T-helper 17 cell (primary cell): ENCODE results near the gene PHLDB2. TPM values are rescaled to one million over a fixed set of nuclear protein-coding genes. Genes with fewer than 3 reads are reported as not detected.
"Not testable (repeated sequence)": the region's sequence is repeated elsewhere in the genome, so short reads cannot be mapped to it uniquely, and the experiment has no call there.

Experiments
- ATAC-seq: fragments of 150-1000 bp; cut with Tn5 transposase; 2 replicates; pipeline ENCODE4 v1.10.0; 2021; ENCODE audit warnings: mild to moderate bottlenecking, moderate library complexity
- DNase-seq, 3 donors: peaks; one replicate each; pipeline versions ENCODE4 v3.0.0 to v3.0.0-alpha.2; 2020 to 2021
- H3K9me3 ChIP-seq: one replicate; pipeline ENCODE4 v1.7.0; 2013; ENCODE audit warnings: low read length, mild to moderate bottlenecking; ENCODE audit not compliant: control insufficient read depth, poor library complexity, severe bottlenecking
- H3K27ac Mint-ChIP-seq: one replicate; pipeline ENCODE4 v1.8.0; 2022; ENCODE audit warnings: mild to moderate bottlenecking, moderate library complexity, mixed read lengths
- H3K27me3 Mint-ChIP-seq: one replicate; pipeline ENCODE4 v1.8.0; 2022; ENCODE audit warnings: mixed read lengths
- H3K36me3 Mint-ChIP-seq: one replicate; pipeline ENCODE4 v1.8.0; 2022; ENCODE audit warnings: low read depth, mixed read lengths
- H3K4me1 Mint-ChIP-seq: one replicate; pipeline ENCODE4 v1.8.0; 2022; ENCODE audit warnings: mild to moderate bottlenecking, mixed read lengths
- H3K4me3 Mint-ChIP-seq: one replicate; pipeline ENCODE4 v1.8.0; 2022; ENCODE audit warnings: mild to moderate bottlenecking, moderate library complexity, mixed read lengths
- total RNA-seq, 4 donors: library from RNA in 2 of 4; stranded (reverse) in 2 of 4; gene quantifications; one replicate each; pipeline ENCODE4 v1.2.3 and lab custom pipeline; 2022 to 2026

The PHLDB2 gene
- total RNA-seq (10 to 100 TPM; 24.4 to 28.0 TPM), total RNA-seq (lab: John Stamatoyannopoulos, UW) (23.1 to 23.8 reads per million in 2 donors)

DNA sequence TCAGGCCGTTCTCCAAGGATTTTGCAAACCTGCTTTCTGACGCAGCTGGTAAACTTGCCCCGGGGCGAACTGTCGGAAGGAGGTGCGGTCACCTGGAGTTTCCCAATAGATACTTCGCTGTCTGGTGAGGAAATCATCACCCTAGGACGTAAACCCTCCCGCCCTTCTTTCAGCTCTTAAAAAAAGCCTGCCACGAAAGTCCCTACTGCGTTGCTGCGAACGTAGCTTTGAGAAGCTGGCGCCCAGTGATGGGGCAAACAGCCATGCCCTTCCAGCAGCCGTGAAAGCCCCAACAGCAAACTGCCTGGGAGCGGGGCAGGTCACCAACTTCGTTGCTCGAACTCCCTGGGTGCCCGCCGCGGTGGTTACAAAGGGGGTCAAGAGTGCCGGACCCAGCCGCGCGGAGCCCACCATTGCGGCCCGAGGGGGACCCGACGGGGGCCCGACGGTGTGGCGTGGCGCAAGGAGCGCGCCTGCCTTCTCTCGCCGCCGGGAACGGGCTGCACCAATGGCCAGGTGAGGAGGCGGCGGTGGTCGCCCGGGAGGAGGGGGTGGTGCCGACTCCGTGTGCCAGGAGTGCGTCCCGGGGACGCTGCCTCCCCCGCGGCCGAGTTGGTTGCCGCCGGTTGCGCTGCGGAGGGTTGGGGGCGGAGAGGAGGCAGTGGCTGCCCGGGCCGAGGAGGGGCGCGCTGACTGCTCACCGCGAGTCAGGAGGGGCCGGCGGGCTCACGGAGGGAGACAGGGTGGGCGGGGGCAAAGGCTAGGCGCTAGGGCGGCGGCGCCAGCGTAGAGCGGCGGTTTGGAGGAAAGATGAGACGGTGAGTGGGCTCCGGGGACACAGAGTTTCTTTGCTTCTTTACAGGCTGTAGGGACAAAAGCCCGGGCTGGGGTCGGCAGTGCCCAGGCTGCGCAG lies at the start of gene PHLDB2:
PHLDB2 (plus strand) TSS at position 205 of the 913 bp plus-strand sequence. CDS start 24,813 bp downstream, outside the sequence.
- Mint-ChIP-seq H3K4me1 (peaks cover 13% of the 10 kb centered on the region), H3K27ac (peak within 1 kb of the TSS; percentile 93), H3K27me3 (peaks cover 7% of the 10 kb centered on the region), H3K4me3 (peak within 1 kb of the TSS; percentile 96), H3K36me3 (no peaks in the 10 kb centered on the region)
- DNase-seq (peak; percentile 44 to 52 (median 47)), ATAC-seq (peak; percentile 79)
- H3K9me3 ChIP-seq = no peaks in the 10 kb centered on the region

DNA sequence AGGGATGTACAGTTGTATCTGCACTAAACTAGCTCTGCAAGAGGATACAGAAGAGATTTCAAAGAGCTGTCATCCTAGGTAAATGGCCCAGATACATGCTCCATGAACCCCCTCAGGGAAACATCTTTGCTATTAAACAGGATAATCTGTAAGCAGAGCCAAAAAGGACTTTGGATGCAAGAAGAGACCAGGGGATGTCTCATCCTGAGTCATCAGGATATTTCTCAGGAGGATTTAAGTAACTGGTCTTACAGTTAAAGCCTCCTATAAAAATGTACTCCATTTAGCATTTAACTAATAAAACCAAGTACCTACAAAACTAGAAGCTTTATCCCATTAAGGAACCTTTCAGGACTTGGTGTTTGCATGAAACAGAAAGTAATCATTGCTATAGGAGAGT lies 48.2 kb upstream of the PHLDB2 start:
- Mint-ChIP-seq H3K4me3 (no peak overlapping the region), H3K27ac (no peak overlapping the region), H3K4me1 (no peaks in the 10 kb centered on the region), H3K36me3 (peaks cover 3% of the 10 kb centered on the region), H3K27me3 (peaks cover 12% of the 10 kb centered on the region)
- no peak for DNase-seq
- no peak for ATAC-seq
- no peaks in the 10 kb centered on the region for H3K9me3 ChIP-seq

DNA sequence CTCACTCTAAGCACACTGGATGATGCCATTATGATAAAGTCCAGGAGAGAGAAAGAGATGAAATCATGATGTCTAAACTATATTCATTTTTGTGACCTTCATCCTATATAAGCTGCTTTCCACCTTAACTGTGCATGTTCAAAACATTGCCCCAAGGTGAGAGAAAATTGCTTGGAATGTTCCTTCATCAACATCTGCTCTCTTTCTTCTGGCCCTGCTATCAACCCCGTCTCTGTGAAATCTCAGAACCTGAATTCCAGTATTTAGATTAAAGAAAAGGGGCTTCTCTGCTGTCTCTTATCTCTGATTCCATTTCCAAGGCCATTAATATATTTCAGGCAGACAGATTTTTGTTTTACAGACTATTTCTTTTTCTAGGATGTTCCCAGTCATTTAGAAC lies 47.3 kb upstream of the PHLDB2 start:
- H3K27ac Mint-ChIP-seq = no peak overlapping the region
- peaks cover 3% of the 10 kb centered on the region for H3K36me3 Mint-ChIP-seq
- H3K9me3 ChIP-seq = no peaks in the 10 kb centered on the region
- H3K4me3 Mint-ChIP-seq = no peak overlapping the region
- ATAC-seq = no peak
- H3K4me1 Mint-ChIP-seq = no peaks in the 10 kb centered on the region
- DNase-seq = no peak
- H3K27me3 Mint-ChIP-seq = peaks cover 12% of the 10 kb centered on the region

DNA sequence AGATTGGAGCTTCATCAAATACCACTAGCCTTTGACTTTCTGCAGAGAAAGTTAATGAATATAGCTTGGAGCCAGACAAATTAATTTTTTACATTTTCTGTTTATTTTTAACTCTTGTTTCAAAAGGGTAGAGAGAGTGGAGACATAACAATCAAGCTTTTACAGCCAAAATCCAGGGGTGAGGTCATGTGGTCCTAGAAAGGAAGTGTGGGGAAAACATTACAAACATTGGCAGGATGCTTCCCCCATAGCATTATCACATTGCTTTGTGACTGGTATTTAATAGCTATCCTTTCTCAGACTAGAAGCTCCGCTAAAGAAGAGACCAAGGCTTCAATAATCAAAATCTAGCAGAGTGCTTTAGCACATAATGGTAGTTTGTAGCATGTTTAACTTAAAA lies 46.4 kb upstream of the PHLDB2 start:
- H3K4me1 Mint-ChIP-seq = no peaks in the 10 kb centered on the region
- no peak for DNase-seq
- ATAC-seq = no peak
- peaks cover 5% of the 10 kb centered on the region for H3K36me3 Mint-ChIP-seq
- no peak overlapping the region for H3K27ac Mint-ChIP-seq
- peaks cover 7% of the 10 kb centered on the region for H3K27me3 Mint-ChIP-seq
- H3K9me3 ChIP-seq = no peaks in the 10 kb centered on the region
- H3K4me3 Mint-ChIP-seq = no peak overlapping the region

DNA sequence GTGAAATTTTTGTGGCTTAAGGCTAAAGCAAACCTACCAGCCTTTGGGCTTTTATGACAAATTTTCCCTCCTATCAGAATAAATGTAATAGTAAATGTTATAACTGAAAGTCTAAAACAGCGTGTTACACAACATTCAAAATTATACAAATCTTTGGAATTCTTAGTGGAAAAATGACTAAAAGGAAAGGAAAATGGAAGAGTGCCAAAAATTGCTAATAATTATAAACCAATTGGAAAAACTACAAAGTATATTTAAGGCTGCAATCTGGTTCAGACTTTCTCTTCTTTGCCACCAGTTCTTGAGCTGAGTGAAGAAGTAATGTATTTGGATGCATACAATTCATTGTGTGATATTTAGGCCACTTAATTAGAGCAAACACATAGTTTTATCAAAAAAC lies 45.6 kb upstream of the PHLDB2 start:
- DNase-seq (no peak), ATAC-seq (no peak)
- Mint-ChIP-seq H3K36me3 (peaks cover 5% of the 10 kb centered on the region), H3K4me1 (no peaks in the 10 kb centered on the region), H3K27me3 (no peaks in the 10 kb centered on the region), H3K27ac (no peak overlapping the region), H3K4me3 (no peak overlapping the region)
- H3K9me3 ChIP-seq = no peaks in the 10 kb centered on the region

DNA sequence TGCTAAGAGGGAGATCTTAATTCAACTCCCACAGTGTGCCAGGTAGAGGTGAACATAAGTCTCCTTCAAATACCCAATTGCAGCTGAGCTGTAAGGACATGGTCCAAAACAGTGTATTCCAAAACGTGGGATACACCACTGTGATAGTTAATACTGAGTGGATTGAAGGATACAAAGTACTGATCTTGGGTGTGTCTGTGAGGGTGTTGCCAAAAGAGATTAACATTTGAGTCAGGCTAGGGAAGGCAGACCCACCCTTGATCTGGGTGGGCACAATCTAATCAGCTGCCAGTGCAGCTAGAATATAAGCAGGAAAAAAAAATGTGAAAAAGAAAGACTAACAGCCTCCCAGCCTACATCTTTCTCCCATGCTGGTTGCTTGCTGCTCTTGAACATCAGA lies 45.1 kb upstream of the PHLDB2 start:
- no peak overlapping the region for H3K4me3 Mint-ChIP-seq
- peaks cover 5% of the 10 kb centered on the region for H3K36me3 Mint-ChIP-seq
- no peaks in the 10 kb centered on the region for H3K9me3 ChIP-seq
- ATAC-seq = no peak
- H3K4me1 Mint-ChIP-seq = no peaks in the 10 kb centered on the region
- DNase-seq = no peak
- H3K27ac Mint-ChIP-seq = no peak overlapping the region
- no peaks in the 10 kb centered on the region for H3K27me3 Mint-ChIP-seq

DNA sequence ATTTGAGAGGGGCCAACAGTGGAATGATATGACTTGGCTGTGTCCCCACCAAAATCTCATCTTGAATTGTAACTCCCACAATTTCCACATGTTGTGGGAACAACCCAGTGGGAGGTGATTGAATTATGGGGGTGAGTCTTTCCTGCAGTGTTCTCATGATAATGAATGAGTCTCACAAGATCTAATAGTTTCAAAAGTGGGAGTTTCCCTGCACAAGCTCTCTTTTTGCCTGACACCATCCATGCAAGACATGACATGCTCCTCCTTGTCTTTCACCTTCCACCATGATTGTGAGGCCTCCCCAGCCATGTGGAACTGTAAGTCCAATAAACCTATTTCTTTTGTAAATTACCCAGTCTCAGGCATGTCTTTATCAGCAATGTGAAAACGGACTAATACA lies 42.3 kb upstream of the PHLDB2 start:
- ATAC-seq, H3K4me1 Mint-ChIP-seq, H3K27me3 Mint-ChIP-seq, H3K27ac Mint-ChIP-seq, H3K4me3 Mint-ChIP-seq, H3K36me3 Mint-ChIP-seq, DNase-seq, H3K9me3 ChIP-seq: not testable (repeated sequence)

DNA sequence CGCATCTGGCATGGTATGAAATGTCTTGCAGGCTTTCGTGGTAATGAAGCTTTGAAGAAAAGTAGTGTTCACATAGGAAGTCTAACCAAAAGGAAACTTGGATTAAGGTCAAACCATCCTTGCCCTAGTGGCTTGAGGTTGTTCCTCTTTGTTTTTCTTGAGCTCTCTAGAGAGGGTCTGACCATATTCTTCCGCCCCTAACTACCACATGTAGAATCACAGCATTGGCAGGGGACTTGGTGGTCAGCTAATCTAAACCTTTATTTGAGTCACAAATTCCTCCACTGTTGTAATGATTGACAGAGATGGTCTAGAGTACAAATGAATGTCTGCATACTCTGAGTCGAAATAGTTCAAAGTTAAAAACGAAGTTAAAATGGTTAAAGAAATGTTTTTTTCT lies 39.1 kb upstream of the PHLDB2 start:
- no peaks in the 10 kb centered on the region for H3K9me3 ChIP-seq
- Mint-ChIP-seq H3K36me3 (peaks cover 6% of the 10 kb centered on the region), H3K4me3 (no peak overlapping the region), H3K27me3 (no peaks in the 10 kb centered on the region), H3K4me1 (no peaks in the 10 kb centered on the region), H3K27ac (no peak overlapping the region)
- DNase-seq (no peak), ATAC-seq (no peak)

DNA sequence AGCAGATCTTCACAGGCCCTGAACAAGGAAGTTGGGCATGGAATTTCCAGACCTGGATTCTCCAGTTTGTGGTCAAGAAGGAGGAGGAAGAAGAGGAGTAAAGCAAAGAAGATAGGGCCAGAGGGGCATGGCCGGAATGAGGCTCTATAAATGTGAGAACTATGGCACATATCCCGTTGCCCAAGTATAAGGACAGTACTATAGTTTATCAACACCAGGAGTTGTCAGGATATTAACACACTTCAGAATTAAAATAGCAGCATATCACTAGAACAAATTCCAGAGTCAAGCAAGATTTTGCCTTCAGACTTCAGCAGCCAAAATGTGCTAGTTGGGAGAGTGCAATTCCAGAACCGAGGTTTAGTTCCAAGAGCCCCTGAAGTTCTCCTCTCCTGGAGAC lies 38.4 kb upstream of the PHLDB2 start:
- no peak for ATAC-seq
- H3K4me1 Mint-ChIP-seq = no peaks in the 10 kb centered on the region
- H3K27ac Mint-ChIP-seq = no peak overlapping the region
- no peaks in the 10 kb centered on the region for H3K9me3 ChIP-seq
- peaks cover 6% of the 10 kb centered on the region for H3K36me3 Mint-ChIP-seq
- no peaks in the 10 kb centered on the region for H3K27me3 Mint-ChIP-seq
- DNase-seq = no peak
- no peak overlapping the region for H3K4me3 Mint-ChIP-seq

DNA sequence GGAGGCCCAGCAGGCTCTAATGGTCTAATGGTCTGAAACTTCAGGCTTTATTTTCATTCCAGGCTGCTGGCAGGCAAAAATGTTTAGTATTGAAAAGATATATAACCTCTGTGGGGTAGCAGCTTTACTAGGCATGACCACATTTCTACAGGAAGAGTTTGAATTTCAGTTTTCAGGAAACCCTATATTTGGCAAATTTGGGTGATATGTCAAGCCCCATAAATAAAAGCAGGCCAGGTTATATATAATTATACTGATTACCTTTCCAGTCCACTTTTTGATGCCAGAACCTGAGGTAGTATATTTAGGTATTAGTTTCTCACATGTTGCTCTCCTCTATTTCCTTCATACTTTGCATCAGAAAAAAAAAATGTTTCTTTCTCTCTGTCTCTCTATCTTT lies 37.2 kb upstream of the PHLDB2 start:
- ATAC-seq (no peak), DNase-seq (no peak)
- Mint-ChIP-seq H3K4me3 (no peak overlapping the region), H3K27me3 (no peaks in the 10 kb centered on the region), H3K36me3 (peaks cover 6% of the 10 kb centered on the region), H3K27ac (no peak overlapping the region), H3K4me1 (peaks cover 3% of the 10 kb centered on the region)
- H3K9me3 ChIP-seq = no peaks in the 10 kb centered on the region

DNA sequence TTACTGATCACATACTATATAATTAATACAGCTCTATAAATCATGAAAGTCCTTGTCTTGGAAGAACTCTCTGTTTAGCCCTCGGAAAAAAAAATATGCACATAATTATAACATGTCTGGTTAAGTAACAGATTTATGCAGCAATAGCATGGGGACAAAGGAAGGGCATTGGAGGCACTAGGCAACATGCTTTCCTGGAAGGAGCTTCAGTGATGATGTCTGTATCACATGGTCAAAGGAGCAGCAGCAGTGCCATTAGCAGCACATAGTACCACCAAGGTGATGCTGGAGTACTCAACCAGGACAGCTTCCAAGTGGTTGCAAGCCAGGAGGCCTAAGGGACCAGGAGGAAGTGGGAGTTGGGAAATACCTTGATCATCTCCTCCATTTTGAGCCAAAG lies 36.3 kb upstream of the PHLDB2 start:
- Mint-ChIP-seq H3K27ac (no peak overlapping the region), H3K4me1 (peaks cover 6% of the 10 kb centered on the region), H3K4me3 (no peak overlapping the region), H3K36me3 (peaks cover 4% of the 10 kb centered on the region), H3K27me3 (no peaks in the 10 kb centered on the region)
- DNase-seq (no peak), ATAC-seq (no peak)
- no peaks in the 10 kb centered on the region for H3K9me3 ChIP-seq

DNA sequence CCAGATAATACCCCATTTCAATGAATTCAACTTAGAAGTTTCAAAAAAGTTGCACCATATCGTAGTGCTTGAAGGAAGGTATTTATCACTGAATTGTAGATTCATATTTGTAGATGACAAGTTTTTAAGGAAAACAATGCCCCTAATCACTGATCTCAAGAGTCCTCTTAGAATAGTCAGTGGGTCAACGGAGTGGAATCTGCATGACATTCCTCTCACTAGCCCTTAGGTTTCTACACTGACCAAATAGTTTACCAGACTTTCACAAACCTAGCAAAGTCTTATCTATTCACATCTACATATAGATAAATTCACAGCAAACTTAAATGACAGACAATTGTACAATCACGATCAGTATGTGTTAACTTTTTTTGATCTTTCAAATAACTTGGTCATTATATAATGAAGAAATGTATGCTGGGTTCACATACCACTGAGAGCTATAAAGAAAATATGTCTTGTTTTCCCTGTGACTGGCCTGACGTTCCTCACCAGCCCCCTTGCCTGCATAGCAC lies 35.7 kb upstream of the PHLDB2 start:
- H3K4me1 Mint-ChIP-seq = peaks cover 6% of the 10 kb centered on the region
- no peak overlapping the region for H3K27ac Mint-ChIP-seq
- DNase-seq = no peak
- H3K4me3 Mint-ChIP-seq = no peak overlapping the region
- H3K9me3 ChIP-seq = no peaks in the 10 kb centered on the region
- H3K27me3 Mint-ChIP-seq = no peaks in the 10 kb centered on the region
- ATAC-seq = no peak
- peaks cover 4% of the 10 kb centered on the region for H3K36me3 Mint-ChIP-seq

DNA sequence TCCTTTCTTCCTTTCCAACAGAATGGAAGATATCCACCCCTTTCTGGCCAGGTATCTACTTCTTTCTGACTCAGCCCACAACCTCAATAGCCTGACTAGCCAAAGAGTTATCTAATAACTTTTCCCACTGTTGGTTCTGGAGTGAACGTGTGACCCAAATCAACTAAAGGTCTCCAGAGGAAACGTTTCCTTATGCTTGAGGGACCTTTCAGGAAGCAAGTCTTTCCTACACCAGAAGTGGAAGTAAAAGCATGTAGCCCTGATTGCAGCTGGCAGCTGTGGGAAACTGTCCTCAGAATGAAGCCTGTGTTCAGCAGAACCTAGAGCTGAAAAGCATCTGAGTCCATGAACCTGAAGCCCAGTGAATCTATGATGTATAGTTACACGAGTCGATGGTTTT lies 34.7 kb upstream of the PHLDB2 start:
- Mint-ChIP-seq H3K4me3 (no peak overlapping the region), H3K27me3 (no peaks in the 10 kb centered on the region), H3K36me3 (peaks cover 4% of the 10 kb centered on the region), H3K4me1 (peaks cover 6% of the 10 kb centered on the region), H3K27ac (no peak overlapping the region)
- H3K9me3 ChIP-seq = no peaks in the 10 kb centered on the region
- no peak for DNase-seq
- ATAC-seq = no peak

DNA sequence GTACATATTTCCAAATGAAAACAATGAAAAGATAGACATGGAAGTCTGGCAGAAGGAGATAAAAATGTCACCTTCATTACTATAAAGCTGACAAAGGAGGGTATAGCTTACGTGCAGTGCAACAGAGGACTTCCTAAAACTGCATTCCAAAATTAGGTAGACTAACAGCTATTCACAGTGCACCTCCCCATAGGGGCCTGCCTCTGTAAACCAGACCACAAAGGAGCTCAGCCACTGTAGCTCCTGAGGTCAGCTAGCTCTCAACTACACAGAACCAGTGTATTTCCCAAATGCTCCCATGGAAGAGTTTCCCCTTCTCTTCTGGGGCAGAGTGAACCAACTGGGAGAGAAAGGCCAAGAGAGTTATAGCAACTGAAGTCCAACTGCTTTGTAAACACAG lies 31.2 kb upstream of the PHLDB2 start:
- H3K4me3 Mint-ChIP-seq = no peak overlapping the region
- DNase-seq = no peak
- no peak for ATAC-seq

More for the DNA sequence above, 31.2 kb upstream of the PHLDB2 start:
- H3K36me3 Mint-ChIP-seq = peaks cover 4% of the 10 kb centered on the region
- H3K4me1 Mint-ChIP-seq = peaks cover 16% of the 10 kb centered on the region
- H3K27ac Mint-ChIP-seq = no peak overlapping the region
- no peaks in the 10 kb centered on the region for H3K27me3 Mint-ChIP-seq
- H3K9me3 ChIP-seq = no peaks in the 10 kb centered on the region
